PFSK-1 (cell line): ENCODE data around the gene KCNJ6.

Experiments
- FOXP2 ChIP-seq: optimal IDR thresholded peaks from 2 replicates; pipeline ENCODE3; 2011; ENCODE audit warnings: borderline replicate concordance, control low read depth, inconsistent platforms; ENCODE audit not compliant: insufficient read depth; ENCODE audit errors: extremely low read length, extremely low read depth
- POLR2AphosphoS5 ChIP-seq: IDR thresholded peaks from 2 replicates; pipeline ENCODE4 v1.6.1; 2012; ENCODE audit warnings: low read depth, mild to moderate bottlenecking, control low read depth, low read length, moderate library complexity
- REST ChIP-seq, 2 experiments: IDR thresholded peaks; 2 replicates each; pipeline versions ENCODE4 v1.6.1 to v1.8.0; 2011 to 2012; ENCODE audit warnings: low read depth in 2 of 2, low read length in 2 of 2, control low read depth in 1 of 2, inconsistent platforms in 1 of 2, mild to moderate bottlenecking in 1 of 2, moderate library complexity in 1 of 2; ENCODE audit not compliant: insufficient read depth in 1 of 2
- SIN3A ChIP-seq: IDR thresholded peaks from 2 replicates; pipeline ENCODE4 v1.6.1; 2012; ENCODE audit warnings: mild to moderate bottlenecking, low read length, moderate library complexity, borderline replicate concordance; ENCODE audit not compliant: insufficient read depth
- TAF1 ChIP-seq: IDR thresholded peaks from 2 replicates; pipeline ENCODE4 v1.6.1; 2012; ENCODE audit warnings: low read length, control low read depth, borderline replicate concordance; ENCODE audit not compliant: insufficient read depth

Gene KCNJ6

GRCh38 chr21:37808261-37808660, 108.0 kb downstream of the KCNJ6 start:
- TF ChIP-seq FOXP2, result no peak
- no peak for TF ChIP-seq POLR2AphosphoS5
- no peak for TF ChIP-seq SIN3A

DNA sequence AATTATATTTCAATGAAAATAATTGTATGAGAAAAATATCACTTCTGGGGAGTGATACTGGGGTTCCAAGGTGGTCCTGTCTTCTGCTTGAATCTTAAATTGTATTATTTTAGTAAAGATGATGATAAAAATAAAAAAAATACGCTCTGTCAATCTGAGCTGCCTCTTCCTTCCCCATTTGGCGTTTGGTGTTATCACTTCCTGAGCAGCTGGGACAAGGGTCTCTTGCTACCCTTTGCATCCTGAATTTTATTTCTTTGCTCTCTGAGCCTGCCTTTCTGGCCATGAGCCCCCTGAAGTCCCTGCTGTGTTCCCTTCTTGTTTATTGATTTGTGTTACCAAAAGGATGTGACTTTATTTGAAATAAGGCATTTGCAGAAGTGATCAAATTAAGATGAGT, 111.0 kb downstream of the KCNJ6 start:
- TF ChIP-seq TAF1 (no peak), FOXP2 (no peak), REST (IDR thresholded peaks at IDR 0.05; ENCODE audit: insufficient read depth in 1 of 2, low read depth in 2 of 2, low read length in 2 of 2) (no peak), SIN3A (no peak), POLR2AphosphoS5 (no peak)

- TF ChIP-seq POLR2AphosphoS5 (no peak), TAF1 (no peak), REST (IDR thresholded peaks at IDR 0.05; ENCODE audit: insufficient read depth in 1 of 2, low read depth in 2 of 2, low read length in 2 of 2) (no peak), SIN3A (no peak), FOXP2 (no peak)
Observed at GRCh38 chr21:37804001-37804400, 112.3 kb downstream of the KCNJ6 start.

GRCh38 chr21:37803101-37803651, 113.1 kb downstream of the KCNJ6 start:
- TF ChIP-seq SIN3A (no peak), REST (IDR thresholded peaks at IDR 0.05; ENCODE audit: insufficient read depth in 1 of 2, low read depth in 2 of 2, low read length in 2 of 2) (no peak), POLR2AphosphoS5 (no peak), FOXP2 (no peak), TAF1 (no peak)

GRCh38 chr21:37800456-37801061, 115.7 kb downstream of the KCNJ6 start:
- no peak for TF ChIP-seq SIN3A
- TF ChIP-seq FOXP2, result no peak
- no peak for TF ChIP-seq POLR2AphosphoS5

DNA sequence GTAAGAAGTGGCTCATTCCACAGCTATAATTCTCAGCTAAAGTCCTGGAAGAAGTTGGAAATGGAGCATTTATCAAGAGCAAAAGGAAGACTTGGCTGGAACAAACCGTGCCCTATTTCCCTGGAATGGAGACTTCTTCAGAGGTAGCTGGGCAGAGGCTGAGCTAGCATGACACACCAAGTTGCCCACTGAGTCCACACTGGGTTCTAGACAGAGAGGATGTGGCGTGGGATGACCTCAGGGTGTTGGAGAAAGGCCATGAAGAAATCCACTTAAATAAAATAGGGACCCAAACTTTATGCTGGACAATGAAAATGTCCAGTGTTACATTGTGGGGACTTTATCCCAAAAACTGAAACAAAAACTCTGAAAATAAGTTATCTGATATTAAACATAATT, 116.2 kb downstream of the KCNJ6 start:
- TF ChIP-seq TAF1, result no peak
- no peak for TF ChIP-seq SIN3A
- TF ChIP-seq FOXP2, result no peak
- TF ChIP-seq POLR2AphosphoS5, result no peak
- TF ChIP-seq REST (IDR thresholded peaks at IDR 0.05; ENCODE audit: insufficient read depth in 1 of 2, low read depth in 2 of 2, low read length in 2 of 2), result no peak
